GM12878 (cell line): Measurements from ENCODE around the gene BTBD19. TPM values are rescaled to one million over a fixed set of nuclear protein-coding genes. Genes with fewer than 3 reads are reported as not detected.

Source experiments
- ATAC-seq: fragments of 200-7000 bp; cut with Tn5 transposase; 3 replicates; pipeline ENCODE4 v1.9.1; 2020; ENCODE audit warnings: mild to moderate bottlenecking, moderate library complexity
- BruUV-seq: library from RNA; stranded (reverse); fragments of 400-500 nt; replicated peaks from 2 replicates; lab custom pipeline; 2021; lab: Mats Ljungman, UMichigan
- CTCF ChIA-PET: fragments of 300-600 bp; sonication (Branson Sonifier 250); formaldehyde crosslinking; extraction: SDS; loops from one replicate; lab custom pipeline; 2021; ENCODE audit warnings: inconsistent platforms; lab: Yijun Ruan, JAX
- POLR2A ChIA-PET: fragments of 350-600 bp; formaldehyde crosslinking; extraction: SDS; loops from one replicate; lab custom pipeline; 2021; ENCODE audit warnings: inconsistent platforms; lab: Charles Lee
- RAD21 ChIA-PET: fragments of 300-600 bp; sonication (Branson Sonifier 250); formaldehyde crosslinking; loops from one replicate; lab custom pipeline; 2023; ENCODE audit warnings: antibody characterized with exemption; ENCODE audit not compliant: unreplicated experiment; lab: Charles Lee
- SMC1A ChIA-PET: fragments of 300-600 bp; sonication (Branson Sonifier 250); formaldehyde crosslinking; loops from one replicate; lab custom pipeline; 2023; ENCODE audit not compliant: unreplicated experiment, uncharacterized antibody; lab: Charles Lee
- DNase-seq: peaks from one replicate; pipeline ENCODE4 v3.0.0-alpha.2; 2011; ENCODE audit warnings: low read depth, low spot score
- FAIRE-seq: peaks from 3 replicates; lab custom pipeline; 2011; peaks lifted over from hg19 to GRCh38; lab: Jason Lieb, UNC
- H2AFZ ChIP-seq: 2 replicates; pipeline ENCODE4 v1.6.0; 2011; ENCODE audit warnings: low read depth, low read length, control low read depth; ENCODE audit not compliant: control insufficient read depth
- H3K27ac ChIP-seq: 2 replicates; pipeline ENCODE4 v1.5.1; 2011; ENCODE audit warnings: control low read depth; ENCODE audit not compliant: control insufficient read depth, insufficient read depth
- H3K27me3 ChIP-seq, 2 experiments: replicated peaks in 1 of 2; 2 replicates each; pipeline versions ENCODE4 v1.6.0 to v1.6.1; 2011; ENCODE audit warnings: low read length in 1 of 2; ENCODE audit not compliant: control insufficient read depth in 2 of 2, insufficient read depth in 2 of 2
- H3K36me3 ChIP-seq, 2 experiments: 2 replicates each; pipeline ENCODE4 v1.5.1; 2011; ENCODE audit warnings: low read length in 1 of 2; ENCODE audit not compliant: control insufficient read depth in 2 of 2, insufficient read depth in 2 of 2
- H3K4me1 ChIP-seq: 2 replicates; pipeline ENCODE4 v1.6.1; 2011; ENCODE audit warnings: mild to moderate bottlenecking, low read length, moderate library complexity, mixed read lengths; ENCODE audit not compliant: control insufficient read depth, insufficient read depth
- H3K4me2 ChIP-seq: 2 replicates; pipeline ENCODE4 v1.6.0; 2011; ENCODE audit warnings: control low read depth; ENCODE audit not compliant: control insufficient read depth, insufficient read depth
- H3K4me3 ChIP-seq: fragments of 200-600 bp; sonication (generic); 2 replicates; pipeline ENCODE4 v1.5.1; 2016
- H3K79me2 ChIP-seq: 2 replicates; pipeline ENCODE4 v1.6.0; 2011; ENCODE audit warnings: low read length; ENCODE audit not compliant: control insufficient read depth, insufficient read depth
- H3K9ac ChIP-seq: 2 replicates; pipeline ENCODE4 v1.8.0; 2011; ENCODE audit warnings: low read length, control low read depth, mixed read lengths; ENCODE audit not compliant: control insufficient read depth, insufficient read depth
- H3K9me3 ChIP-seq: replicated peaks from 3 replicates; pipeline ENCODE4 v1.5.1; 2011; ENCODE audit warnings: mild to moderate bottlenecking, low read length; ENCODE audit not compliant: control insufficient read depth, insufficient read depth
- H4K20me1 ChIP-seq: 2 replicates; pipeline ENCODE4 v1.6.0; 2011; ENCODE audit not compliant: control insufficient read depth, insufficient read depth
- DPF2 ChIP-seq: fragments of 450-650 bp; IDR thresholded peaks from 2 replicates; pipeline ENCODE4 v1.6.1; 2017; ENCODE audit warnings: mild to moderate bottlenecking
- GATAD2B ChIP-seq: fragments of 450-650 bp; conservative IDR thresholded peaks from 2 replicates; pipeline ENCODE4 v1.6.1; 2017; ENCODE audit warnings: low read depth, mild to moderate bottlenecking, moderate library complexity
- LARP7 ChIP-seq: fragments of 450-650 bp; IDR thresholded peaks from 2 replicates; pipeline ENCODE4 v1.6.1; 2017; ENCODE audit warnings: mild to moderate bottlenecking
- MEF2B ChIP-seq: fragments of 450-650 bp; IDR thresholded peaks from 2 replicates; pipeline ENCODE4 v1.6.1; 2018; ENCODE audit warnings: mild to moderate bottlenecking, moderate library complexity; ENCODE audit not compliant: partially characterized antibody, poor library complexity, severe bottlenecking
- NR2F1 ChIP-seq: fragments of 450-650 bp; conservative IDR thresholded peaks from 2 replicates; pipeline ENCODE4 v1.6.1; 2017; ENCODE audit warnings: mild to moderate bottlenecking
- RELA ChIP-seq: fragments of 450-650 bp; IDR thresholded peaks from 2 replicates; pipeline ENCODE4 v1.8.0; 2014; ENCODE audit warnings: borderline replicate concordance; ENCODE audit not compliant: partially characterized antibody
- SP1 ChIP-seq: IDR thresholded peaks from one replicate; pipeline ENCODE4 v1.6.1; 2011; ENCODE audit warnings: low read depth, low read length
- SUPT20H ChIP-seq: IDR thresholded peaks from 2 replicates; pipeline ENCODE4 v1.6.1; 2011; ENCODE audit warnings: low read depth, mild to moderate bottlenecking, low read length, moderate library complexity, borderline replicate concordance; ENCODE audit not compliant: control insufficient read depth
- ZNF592 ChIP-seq: fragments of 450-650 bp; IDR thresholded peaks from 2 replicates; pipeline ENCODE4 v1.6.1; 2017; ENCODE audit warnings: mild to moderate bottlenecking, moderate library complexity
- WGBS: methylation state at CpG from one replicate; pipeline ENCODE4 v1.1.6; 2016; ENCODE audit warnings: low lambda C conversion rate; ENCODE audit not compliant: insufficient replicate concordance, insufficient coverage; ENCODE audit errors: missing lambda C conversion rate; 5-methylcytosine and 5-hydroxymethylcytosine counted together
- in situ Hi-C: fragments of 300-500 bp; cut with MboI; formaldehyde crosslinking; loops from 9 replicates; pipeline ENCODE4 v1.14.3; 2018; ENCODE audit warnings: mixed read lengths
- intact Hi-C: fragments of 100-400 bp; cut with micrococcal nuclease; formaldehyde crosslinking; loops from one replicate; pipeline ENCODE4 v1.14.2; 2022; ENCODE audit not compliant: unreplicated experiment
- polyA plus RNA-seq, 11 experiments: library from polyadenylated mRNA; depleted of rRNA in 4 of 11; unstranded in 6 of 11; stranded (reverse) in 5 of 11; fragments of >200 nt; fragmentation: Nextera tagmentation in 4 of 11; fragmentation: Illumina TruSeq in 1 of 11; extraction: Ambion mirVana in 4 of 11; extraction: Trizol in 1 of 11; gene quantifications; 1 replicate in 1 of 11; 2 replicates in 10 of 11; pipeline versions ENCODE4 v1.2.1 to v1.2.3, GENCODE V29; 2011 to 2016; ENCODE audit warnings: inconsistent platforms in 2 of 11, missing spikeins in 2 of 11, low read depth in 1 of 11
- total RNA-seq, 4 experiments: library from RNA; depleted of rRNA in 3 of 4; stranded (reverse); fragments of >200 nt in 3 of 4; fragmentation: Illumina TruSeq in 1 of 4; extraction: Trizol in 1 of 4; gene quantifications; 2 replicates each; pipeline versions ENCODE4 v1.2.1 to v1.2.3, GENCODE V29; 2013 to 2021

BTBD19 gene
- total and polyA plus RNA-seq, 10 of the 15 experiments (the other 5 are each of a cell fraction or from before 2014, with no cell fraction given) = 0.13 to 2.7 (median 0.42) TPM

GRCh38 chr1:44819608-44820327, 11.4 kb downstream of the BTBD19 start (continued):
- TF ChIP-seq ZNF592 = peak; percentile 81

GRCh38 chr1:44820328-44821239, 12.3 kb downstream of the BTBD19 start:
- in situ Hi-C loops (no loop called here), intact Hi-C loops (no loop called here)

More at GRCh38 chr1:44820328-44821239, 12.3 kb downstream of the BTBD19 start:
- Histone ChIP-seq H3K9ac (peak overlapping the region; percentile 97), H3K4me2 (peak overlapping the region; percentile 96), H3K27me3 (no peaks in the 10 kb centered on the region), H3K36me3 (no peaks in the 10 kb centered on the region), H3K79me2 (no peaks in the 10 kb centered on the region), H3K4me3 (peak overlapping the region; percentile 25; the same call in 1 of the 2 replicates), H3K9me3 (no peaks in the 10 kb centered on the region), H3K27ac (peak overlapping the region; percentile 100), H4K20me1 (no peaks in the 10 kb centered on the region), H3K4me1 (peaks cover 4% of the 10 kb centered on the region), H2AFZ (peak overlapping the region; percentile 100)
- ChIA-PET RAD21 (interaction anchor here (0.5 to 3.5 kb wide), 7 partner anchors 9 to 483 kb away, joined by 3 to 41 read pairs (median 4); partner anchors contain the start of genes BTBD19, HECTD3, PLK3 and UROD), POLR2A (interaction anchor here (0.6 to 5.9 kb wide), 10 partner anchors 10 to 758 kb away, joined by 3 to 56 read pairs (median 4); partner anchors contain the start of genes BTBD19, HECTD3 and PLK3), SMC1A (interaction anchor here (0.7 to 5.9 kb wide), 7 partner anchors 10 to 485 kb away, joined by 3 to 52 read pairs (median 6); partner anchors contain the start of genes BTBD19, DYNLT4 and PLK3), CTCF (interaction anchor here (1.2 to 4.7 kb wide), 8 partner anchors 9 to 191 kb away, joined by 4 to 45 read pairs (median 8); partner anchors contain the start of genes BTBD19, DYNLT4, HECTD3 and PLK3)
- BruUV-seq = no TSS peak
- DNase-seq (no peak), FAIRE-seq (no peak), ATAC-seq (no peak)
- TF ChIP-seq RELA (no peak), LARP7 (0 out of 2 replicates have a peak, but pooled peaks have one; percentile 2), SUPT20H (no peak), MEF2B (peak; percentile 10), GATAD2B (0 out of 2 replicates have a peak, but pooled peaks have one; percentile 12), SP1 (no peak), DPF2 (0 out of 2 replicates have a peak, but pooled peaks have one; percentile 30), NR2F1 (peak; percentile 44)
- 34% methylated on average over 25 of the region's 25 CpGs for WGBS
